IMR-90 (cell line): ENCODE results near the gene GGCT. TPM values are rescaled to one million over a fixed set of nuclear protein-coding genes. Genes with fewer than 3 reads are reported as not detected.

Source experiments
- ATAC-seq: fragments of 200-7000 bp; cut with Tn5 transposase; 2 replicates; pipeline ENCODE4 v1.9.1; 2020; ENCODE audit warnings: low read depth, mild to moderate bottlenecking, moderate library complexity
- BruUV-seq: library from RNA; stranded (reverse); fragments of 400-500 nt; replicated peaks from 2 replicates; lab custom pipeline; 2021; lab: Mats Ljungman, UMichigan
- CTCF ChIA-PET: fragments of 300-600 bp; formaldehyde crosslinking; extraction: SDS; loops from one replicate; lab custom pipeline; 2021; ENCODE audit warnings: antibody characterized with exemption; lab: Yijun Ruan, JAX
- POLR2A ChIA-PET: fragments of 300-600 bp; sonication (Branson Sonifier 250); formaldehyde crosslinking; loops from one replicate; lab custom pipeline; 2022; ENCODE audit warnings: antibody characterized with exemption; ENCODE audit not compliant: unreplicated experiment; lab: Charles Lee
- DNase-seq: peaks from one replicate; pipeline ENCODE4 v3.0.0; 2013
- H2AFZ ChIP-seq: replicated peaks from 2 replicates; pipeline ENCODE3; 2013; ENCODE audit warnings: low read length, mild to moderate bottlenecking; ENCODE audit not compliant: poor library complexity
- H2AK5ac ChIP-seq: 2 replicates; pipeline ENCODE4 v1.6.1; 2013; ENCODE audit warnings: low read depth, low read length, inconsistent platforms
- H2AK9ac ChIP-seq: replicated peaks from 2 replicates; pipeline ENCODE3; 2013; ENCODE audit warnings: mild to moderate bottlenecking, low read depth, low read length, moderate library complexity; ENCODE audit not compliant: poor library complexity
- H2BK120ac ChIP-seq: 2 replicates; pipeline ENCODE4 v1.6.1; 2013; ENCODE audit warnings: low read depth, low read length, inconsistent platforms
- H2BK15ac ChIP-seq: 3 replicates; pipeline ENCODE4 v1.6.1; 2013; ENCODE audit warnings: low read depth, low read length, inconsistent platforms
- H2BK20ac ChIP-seq: 2 replicates; pipeline ENCODE4 v1.6.1; 2013; ENCODE audit warnings: low read depth, mild to moderate bottlenecking, inconsistent platforms, low read length, moderate library complexity
- H2BK5ac ChIP-seq: 2 replicates; pipeline ENCODE4 v1.6.1; 2013; ENCODE audit warnings: mild to moderate bottlenecking, low read depth, low read length, inconsistent platforms; ENCODE audit not compliant: poor library complexity, severe bottlenecking
- H3K14ac ChIP-seq: replicated peaks from 2 replicates; pipeline ENCODE4 v1.6.1; 2013; ENCODE audit warnings: low read depth, low read length, inconsistent platforms
- H3K18ac ChIP-seq: 2 replicates; pipeline ENCODE4 v1.6.1; 2013; ENCODE audit warnings: low read depth, low read length, control low read depth
- H3K23ac ChIP-seq: 2 replicates; pipeline ENCODE4 v1.6.1; 2013; ENCODE audit warnings: low read depth, low read length, inconsistent platforms
- H3K27ac ChIP-seq: 2 replicates; pipeline ENCODE4 v1.5.1; 2013; ENCODE audit warnings: mild to moderate bottlenecking, control low read depth, low read length; ENCODE audit not compliant: insufficient read depth
- H3K27me3 ChIP-seq: 2 replicates; pipeline ENCODE4 v1.6.1; 2013; ENCODE audit warnings: low read length; ENCODE audit not compliant: control insufficient read depth, insufficient read depth
- H3K36me3 ChIP-seq: 2 replicates; pipeline ENCODE4 v1.6.1; 2013; ENCODE audit warnings: low read length, mixed read lengths; ENCODE audit not compliant: control insufficient read depth, insufficient read depth
- H3K4ac ChIP-seq: 2 replicates; pipeline ENCODE4 v1.6.1; 2013; ENCODE audit warnings: low read depth, low read length, inconsistent platforms
- H3K4me1 ChIP-seq: 2 replicates; pipeline ENCODE4 v1.6.1; 2013; ENCODE audit warnings: low read length, mixed read lengths; ENCODE audit not compliant: control insufficient read depth, insufficient read depth
- H3K4me2 ChIP-seq: 2 replicates; pipeline ENCODE4 v1.6.1; 2013; ENCODE audit warnings: low read depth, mild to moderate bottlenecking, control low read depth, low read length, moderate library complexity
- H3K4me3 ChIP-seq: 2 replicates; pipeline ENCODE4 v1.5.1; 2013; ENCODE audit warnings: low read depth, mild to moderate bottlenecking, control low read depth, low read length, moderate library complexity; ENCODE audit not compliant: insufficient read depth
- H3K56ac ChIP-seq: 2 replicates; pipeline ENCODE4 v1.6.1; 2013; ENCODE audit warnings: low read length, inconsistent platforms; ENCODE audit not compliant: insufficient read depth; ENCODE audit errors: extremely low read depth
- H3K79me1 ChIP-seq, 2 experiments: 2 replicates each; pipeline ENCODE4 v1.6.1; 2013; ENCODE audit warnings: low read length in 2 of 2, inconsistent platforms in 1 of 2, low read depth in 1 of 2
- H3K9ac ChIP-seq: 2 replicates; pipeline ENCODE4 v1.6.1; 2013; ENCODE audit warnings: low read depth, low read length, control low read depth
- H3K9me1 ChIP-seq: 2 replicates; pipeline ENCODE4 v1.6.1; 2013; ENCODE audit warnings: low read length, inconsistent platforms; ENCODE audit not compliant: insufficient read depth
- H3K9me3 ChIP-seq: 2 replicates; pipeline ENCODE4 v1.6.1; 2013; ENCODE audit warnings: low read length; ENCODE audit not compliant: control insufficient read depth, insufficient read depth
- H4K20me1 ChIP-seq: 2 replicates; pipeline ENCODE4 v1.6.1; 2013; ENCODE audit warnings: low read length, inconsistent platforms; ENCODE audit not compliant: insufficient read depth
- H4K5ac ChIP-seq: 2 replicates; pipeline ENCODE4 v1.6.1; 2013; ENCODE audit warnings: mild to moderate bottlenecking, low read depth, low read length, control low read depth
- H4K8ac ChIP-seq, 2 experiments: 2 replicates each; pipeline ENCODE4 v1.6.1; 2013; ENCODE audit warnings: low read depth in 2 of 2, low read length in 2 of 2, control low read depth in 1 of 2, inconsistent platforms in 1 of 2
- H4K91ac ChIP-seq: 2 replicates; pipeline ENCODE4 v1.6.1; 2013; ENCODE audit warnings: low read depth, low read length, inconsistent platforms; ENCODE audit not compliant: insufficient read depth
- BHLHE40 ChIP-seq: fragments of 150-350 bp; IDR thresholded peaks from 2 replicates; pipeline ENCODE4 v1.6.1; 2016; ENCODE audit warnings: mild to moderate bottlenecking, low read depth, low read length
- CEBPB ChIP-seq: IDR thresholded peaks from 2 replicates; pipeline ENCODE4 v1.6.1; 2012; ENCODE audit warnings: low read depth, low read length, improper control_type of control experiment
- CHD1 ChIP-seq: IDR thresholded peaks from 2 replicates; pipeline ENCODE4 v1.6.1; 2012; ENCODE audit warnings: low read depth, low read length, improper control_type of control experiment
- CTCF ChIP-seq: conservative IDR thresholded peaks from 2 replicates; pipeline ENCODE4 v1.5.1; 2012; ENCODE audit warnings: mild to moderate bottlenecking, low read depth, low read length, improper control_type of control experiment
- FOS ChIP-seq: fragments of 150-350 bp; IDR thresholded peaks from 2 replicates; pipeline ENCODE4 v1.6.1; 2016; ENCODE audit warnings: low read depth, low read length
- MAFK ChIP-seq: IDR thresholded peaks from 2 replicates; pipeline ENCODE4 v1.6.1; 2012; ENCODE audit warnings: low read depth, low read length, improper control_type of control experiment
- MAZ ChIP-seq: IDR thresholded peaks from 2 replicates; pipeline ENCODE4 v1.6.1; 2012; ENCODE audit warnings: low read depth, mild to moderate bottlenecking, low read length, improper control_type of control experiment, moderate library complexity, borderline replicate concordance
- MXI1 ChIP-seq: IDR thresholded peaks from 2 replicates; pipeline ENCODE4 v1.6.1; 2012; ENCODE audit warnings: low read depth, mild to moderate bottlenecking, low read length, moderate library complexity, borderline replicate concordance
- NFE2L2 ChIP-seq: fragments of 150-350 bp; IDR thresholded peaks from 2 replicates; pipeline ENCODE4 v1.6.1; 2016; ENCODE audit warnings: low read depth, mild to moderate bottlenecking, low read length
- POLR2A ChIP-seq: IDR thresholded peaks from 2 replicates; pipeline ENCODE4 v1.6.1; 2012; ENCODE audit warnings: mild to moderate bottlenecking, low read depth, low read length
- RAD21 ChIP-seq: IDR thresholded peaks from 2 replicates; pipeline ENCODE4 v1.6.1; 2012; ENCODE audit warnings: low read length, improper control_type of control experiment
- RCOR1 ChIP-seq: IDR thresholded peaks from 2 replicates; pipeline ENCODE4 v1.6.1; 2012; ENCODE audit warnings: mild to moderate bottlenecking, low read length, improper control_type of control experiment; ENCODE audit not compliant: insufficient replicate concordance
- RFX5 ChIP-seq: IDR thresholded peaks from 2 replicates; pipeline ENCODE4 v1.8.0; 2012; ENCODE audit warnings: low read depth, mild to moderate bottlenecking, low read length, moderate library complexity
- SMC3 ChIP-seq: fragments of 150-350 bp; IDR thresholded peaks from 2 replicates; pipeline ENCODE4 v1.6.1; 2016; ENCODE audit warnings: low read depth, mild to moderate bottlenecking, antibody characterized with exemption, low read length, moderate library complexity
- WGBS, 2 experiments: methylation state at CpG; one replicate each; pipeline versions ENCODE4 v1.1.5 to v1.1.7; 2013; ENCODE audit warnings: missing lambda C conversion rate in 2 of 2; ENCODE audit not compliant: insufficient read length in 1 of 2; ENCODE audit errors: extremely low coverage in 2 of 2; 5-methylcytosine and 5-hydroxymethylcytosine counted together
- dilution Hi-C: fragments of 300-500 bp; cut with HindIII; formaldehyde crosslinking; loops from one replicate; pipeline ENCODE4 v1.14.3; 2018; ENCODE audit warnings: low sequenced_read_pairs; ENCODE audit not compliant: unreplicated experiment
- in situ Hi-C: fragments of 300-500 bp; cut with MboI; formaldehyde crosslinking; loops from 3 replicates; pipeline ENCODE4 v1.14.3; 2019; ENCODE audit warnings: low sequenced_read_pairs, inconsistent platforms, mixed read lengths
- intact Hi-C: fragments of 100-400 bp; cut with micrococcal nuclease; formaldehyde crosslinking; loops from 2 replicates; pipeline ENCODE4 v1.10.0; 2022
- polyA plus RNA-seq, 3 experiments: library from polyadenylated mRNA; depleted of rRNA; stranded (reverse); fragments of >200 nt; gene quantifications; 2 replicates each; pipeline ENCODE4 v1.2.3, GENCODE V29; 2012; ENCODE audit warnings: low replicate concordance in 1 of 3
- total RNA-seq: library from RNA; depleted of rRNA; stranded (reverse); fragments of >200 nt; gene quantifications from 2 replicates; pipeline ENCODE4 v1.2.3, GENCODE V29; 2012
- TF ChIP-seq, protein P1 (sequence below): fragments of 150-350 bp; IDR thresholded peaks from 2 replicates; pipeline ENCODE4 v1.6.1; 2017; ENCODE audit warnings: mild to moderate bottlenecking, antibody characterized with exemption, low read length, low read depth
- TF ChIP-seq, protein P2 (sequence below): fragments of 150-350 bp; IDR thresholded peaks from 2 replicates; pipeline ENCODE4 v1.6.1; 2016; ENCODE audit warnings: low read depth, mild to moderate bottlenecking, low read length, moderate library complexity, borderline replicate concordance

GGCT gene
- total and polyA plus RNA-seq, 2 of the 4 experiments (the other 2 are of a cell fraction): 12.0 to 18.6 TPM

GRCh38 chr7:30533886-30534285 lies 29.3 kb upstream of the GGCT start:
- Histone ChIP-seq H4K5ac (no peak overlapping the region), H2BK120ac (no peak overlapping the region), H3K9me3 (no peaks in the 10 kb centered on the region), H2AK5ac (no peak overlapping the region), H2BK5ac (no peak overlapping the region), H2BK15ac (no peak overlapping the region), H4K20me1 (no peaks in the 10 kb centered on the region), H3K27me3 (no peaks in the 10 kb centered on the region), H3K4ac (no peak overlapping the region), H3K27ac (no peak overlapping the region), H3K4me3 (no peak overlapping the region), H4K8ac (no peak overlapping the region), H2BK20ac (no peak overlapping the region), H3K56ac (no peak overlapping the region), H2AFZ (no peak overlapping the region), H3K36me3 (no peaks in the 10 kb centered on the region), H3K9ac (no peak overlapping the region), H3K4me1 (no peaks in the 10 kb centered on the region), H2AK9ac (no peak overlapping the region), H3K9me1 (no peaks in the 10 kb centered on the region), H3K14ac (no peak overlapping the region), H3K4me2 (no peak overlapping the region), H3K23ac (no peak overlapping the region), H3K79me1 (no peaks in the 10 kb centered on the region), H4K91ac (no peak overlapping the region), H3K18ac (no peak overlapping the region)
- intact Hi-C loops: no loop called here
- in situ Hi-C loops: no loop called here
- BruUV-seq: no TSS peak
- CTCF ChIA-PET: no interaction called here
- POLR2A ChIA-PET: no interaction called here
- dilution Hi-C loops: no loop called here
- TF ChIP-seq, protein P1, sequence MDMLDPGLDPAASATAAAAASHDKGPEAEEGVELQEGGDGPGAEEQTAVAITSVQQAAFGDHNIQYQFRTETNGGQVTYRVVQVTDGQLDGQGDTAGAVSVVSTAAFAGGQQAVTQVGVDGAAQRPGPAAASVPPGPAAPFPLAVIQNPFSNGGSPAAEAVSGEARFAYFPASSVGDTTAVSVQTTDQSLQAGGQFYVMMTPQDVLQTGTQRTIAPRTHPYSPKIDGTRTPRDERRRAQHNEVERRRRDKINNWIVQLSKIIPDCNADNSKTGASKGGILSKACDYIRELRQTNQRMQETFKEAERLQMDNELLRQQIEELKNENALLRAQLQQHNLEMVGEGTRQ: no peak
- TF ChIP-seq BHLHE40 (no peak), RFX5 (no peak), MAZ (no peak), CTCF (no peak), MAFK (no peak), MXI1 (no peak), FOS (no peak), CHD1 (no peak), NFE2L2 (no peak), RAD21 (no peak), POLR2A (no peak), RCOR1 (no peak), CEBPB (no peak), SMC3 (no peak)
- TF ChIP-seq, protein P2, sequence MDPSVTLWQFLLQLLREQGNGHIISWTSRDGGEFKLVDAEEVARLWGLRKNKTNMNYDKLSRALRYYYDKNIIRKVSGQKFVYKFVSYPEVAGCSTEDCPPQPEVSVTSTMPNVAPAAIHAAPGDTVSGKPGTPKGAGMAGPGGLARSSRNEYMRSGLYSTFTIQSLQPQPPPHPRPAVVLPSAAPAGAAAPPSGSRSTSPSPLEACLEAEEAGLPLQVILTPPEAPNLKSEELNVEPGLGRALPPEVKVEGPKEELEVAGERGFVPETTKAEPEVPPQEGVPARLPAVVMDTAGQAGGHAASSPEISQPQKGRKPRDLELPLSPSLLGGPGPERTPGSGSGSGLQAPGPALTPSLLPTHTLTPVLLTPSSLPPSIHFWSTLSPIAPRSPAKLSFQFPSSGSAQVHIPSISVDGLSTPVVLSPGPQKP: no peak
- DNase-seq (no peak), ATAC-seq (no peak)
- WGBS, 2 experiments: 100% methylated on average over 1 of the region's 5 CpGs; no CpG with 5 or more reads in 1 of the 2 experiments
